ENCODE results near the gene ACACB.
"Not testable (repeated sequence)": the region's sequence is repeated elsewhere in the genome, so short reads cannot be mapped to it uniquely, and the experiment has no call there.

Gene ACACB

GRCh38 chr12:109172787-109173186 is 56.4 kb downstream of the ACACB start:
- not testable (repeated sequence) for DNase-seq (ENCODE audit: low read depth in 2 of 3, low spot score in 2 of 3)

DNA sequence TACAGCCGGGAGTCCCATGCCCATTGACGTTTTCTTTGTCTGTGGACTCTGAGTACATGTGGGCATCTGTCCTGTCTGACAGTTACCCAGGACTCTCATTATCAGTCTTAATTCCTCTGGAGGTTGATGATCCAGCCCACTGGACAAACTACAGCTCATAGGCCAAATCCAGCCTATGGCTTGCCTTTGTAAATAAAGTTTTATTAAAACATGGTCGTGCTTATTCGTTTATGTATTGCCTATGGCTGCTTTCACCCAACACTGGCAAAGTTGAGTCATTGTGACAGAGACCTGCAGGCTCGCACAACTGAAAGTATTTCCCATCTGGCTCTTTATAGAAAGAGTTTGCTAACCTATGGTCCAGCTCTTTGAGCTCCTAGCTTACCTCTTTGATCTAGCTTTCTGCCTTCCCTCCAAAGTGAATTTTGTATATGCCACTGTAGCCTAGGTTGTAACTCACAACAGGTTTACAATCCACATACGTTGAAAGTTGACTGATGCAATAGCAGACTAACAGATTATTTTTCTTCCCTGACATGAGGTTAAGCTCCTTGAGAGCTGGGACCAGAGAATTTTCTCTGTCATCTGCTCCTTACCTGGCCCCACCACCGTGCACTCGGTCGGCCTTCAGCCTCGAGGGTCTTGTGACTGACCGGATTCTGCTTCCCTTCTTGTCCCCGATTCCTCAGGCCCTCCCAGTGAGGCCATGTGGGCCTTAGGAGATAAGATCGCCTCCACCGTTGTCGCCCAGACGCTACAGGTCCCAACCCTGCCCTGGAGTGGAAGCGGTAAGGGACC is 57.3 kb downstream of the ACACB start:
- no peak for DNase-seq (ENCODE audit: low read depth in 2 of 3, low spot score in 2 of 3)

GRCh38 chr12:109174468-109174867 is 58.1 kb downstream of the ACACB start:
- no peak for DNase-seq (ENCODE audit: low read depth in 2 of 3, low spot score in 2 of 3)

DNA sequence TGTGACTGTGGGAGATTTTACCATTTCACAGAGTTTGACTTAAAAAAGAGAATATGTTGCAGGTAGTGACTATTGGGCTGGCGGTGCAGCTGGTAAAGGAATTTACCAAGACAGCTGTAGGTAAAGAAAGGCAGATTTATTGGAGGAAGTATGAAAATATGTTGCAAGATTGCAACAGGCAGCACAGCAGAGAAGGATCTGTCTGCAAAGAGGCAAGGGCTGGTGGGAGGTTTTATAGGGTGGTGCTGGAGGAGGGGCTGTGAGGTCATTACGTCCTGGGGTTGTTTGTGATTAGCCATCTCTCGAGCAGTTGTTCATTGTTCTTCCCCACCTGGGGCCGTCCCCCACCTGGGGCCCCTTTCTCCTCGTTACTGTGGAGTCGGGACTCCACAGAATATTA is 62.1 kb downstream of the ACACB start:
- no peak for DNase-seq (ENCODE audit: low read depth in 2 of 3, low spot score in 2 of 3)

- no peak for DNase-seq (ENCODE audit: low read depth in 2 of 3, low spot score in 2 of 3)
Measured at GRCh38 chr12:109179927-109180326, 63.5 kb downstream of the ACACB start.

DNA sequence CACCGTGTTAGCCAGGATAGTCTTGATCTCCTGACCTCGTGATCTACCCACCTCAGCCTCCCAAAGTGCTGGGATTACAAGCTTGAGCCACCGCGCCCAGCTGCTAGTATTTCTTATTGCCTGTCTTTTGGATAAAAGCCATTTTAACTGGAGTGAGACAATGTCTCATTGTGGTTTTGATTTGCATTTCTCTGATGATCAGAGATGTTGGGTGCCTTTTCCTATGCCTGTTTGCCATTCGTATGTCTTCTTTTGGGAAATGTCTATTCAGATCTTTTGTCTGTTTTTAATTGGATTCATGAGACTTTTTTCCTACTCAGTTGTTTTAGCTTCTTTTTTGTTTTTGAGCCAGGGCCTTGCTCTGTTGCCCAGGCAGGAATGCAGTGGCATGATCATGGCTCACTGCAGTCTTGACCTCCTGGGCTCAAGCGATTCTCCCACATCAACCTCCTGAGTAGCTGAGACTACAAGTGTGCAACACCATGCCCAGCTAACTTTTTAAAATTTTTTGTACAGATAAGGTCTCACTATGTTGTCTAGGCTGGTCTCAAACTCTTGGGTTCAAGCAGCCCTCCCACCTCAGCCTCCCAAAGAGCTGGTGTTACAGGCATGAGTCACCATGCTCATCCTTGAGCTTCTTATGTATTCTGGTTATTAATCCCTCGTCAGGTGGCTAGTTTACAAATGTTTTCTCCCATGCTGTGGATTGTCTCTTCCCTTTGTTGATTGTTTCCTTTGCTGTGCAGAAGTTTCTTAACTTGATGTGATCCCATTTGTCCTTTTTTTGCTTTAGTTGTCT is 65.9 kb downstream of the ACACB start:
- DNase-seq (ENCODE audit: low read depth in 2 of 3, low spot score in 2 of 3): no peak

GRCh38 chr12:109185441-109185840 is 69.1 kb downstream of the ACACB start:
- DNase-seq (ENCODE audit: low read depth in 2 of 3, low spot score in 2 of 3): no peak

DNA sequence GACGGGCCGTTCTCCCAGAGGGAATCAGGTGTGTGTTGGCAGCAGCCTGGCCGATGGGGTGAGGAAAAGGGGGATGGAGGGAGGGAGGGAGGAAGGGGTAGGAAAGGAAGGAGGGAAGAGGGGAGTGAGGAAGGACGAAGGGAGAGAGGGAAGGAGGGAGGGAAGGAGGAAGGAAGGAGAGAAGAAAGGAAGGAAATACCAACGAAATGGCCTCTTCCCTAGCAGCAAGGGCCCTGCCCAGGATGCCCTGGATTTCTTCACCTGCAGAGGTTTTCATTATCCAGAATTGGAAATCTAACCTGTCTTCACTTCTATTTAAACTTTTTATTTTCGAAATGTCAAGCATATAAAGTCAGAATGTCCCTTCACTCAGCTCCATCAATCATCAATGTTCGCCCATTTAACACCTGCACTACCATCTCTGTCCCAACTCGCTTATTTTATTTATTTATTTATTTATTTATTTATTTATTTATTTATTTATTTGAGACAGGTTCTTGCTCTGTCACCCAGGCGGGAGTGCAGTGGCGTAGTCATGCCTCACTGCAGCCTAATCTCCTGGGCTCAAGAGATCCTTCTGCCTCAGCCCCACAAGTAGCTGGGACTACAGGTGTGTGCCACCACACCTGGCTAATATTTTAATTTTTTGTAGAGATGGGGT is 70.7 kb downstream of the ACACB start:
- no peak for DNase-seq (ENCODE audit: low read depth in 2 of 3, low spot score in 2 of 3)

GRCh38 chr12:109188108-109188712 is 71.8 kb downstream of the ACACB start:
- no peak for DNase-seq (ENCODE audit: low read depth in 2 of 3, low spot score in 2 of 3)

- no peak for DNase-seq (ENCODE audit: low read depth in 2 of 3, low spot score in 2 of 3)
Measured at GRCh38 chr12:109189291-109189690, 72.9 kb downstream of the ACACB start.

- DNase-seq (ENCODE audit: low read depth in 2 of 3, low spot score in 2 of 3): no peak
Measured at GRCh38 chr12:109191621-109192250, 75.3 kb downstream of the ACACB start.

DNA sequence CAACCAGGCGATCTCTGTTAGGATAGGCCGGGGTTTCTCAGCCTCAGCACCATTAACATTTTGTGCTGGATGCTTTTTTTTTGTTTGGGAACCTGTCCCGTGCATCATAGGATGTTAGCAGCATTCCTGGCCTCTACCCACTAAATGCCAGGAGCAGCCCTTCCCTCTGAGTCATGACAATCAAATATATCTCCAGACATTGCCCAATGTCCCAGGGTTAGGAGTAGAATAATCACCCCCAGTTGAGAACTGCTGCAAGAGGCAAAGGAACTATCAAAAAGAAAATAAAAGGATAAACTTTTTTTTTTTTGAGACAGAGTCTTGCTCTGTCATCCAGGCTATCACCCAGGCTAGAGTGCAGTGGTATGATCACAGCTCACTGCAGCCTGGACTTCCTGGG is 76.0 kb downstream of the ACACB start:
- no peak for DNase-seq (ENCODE audit: low read depth in 2 of 3, low spot score in 2 of 3)

DNA sequence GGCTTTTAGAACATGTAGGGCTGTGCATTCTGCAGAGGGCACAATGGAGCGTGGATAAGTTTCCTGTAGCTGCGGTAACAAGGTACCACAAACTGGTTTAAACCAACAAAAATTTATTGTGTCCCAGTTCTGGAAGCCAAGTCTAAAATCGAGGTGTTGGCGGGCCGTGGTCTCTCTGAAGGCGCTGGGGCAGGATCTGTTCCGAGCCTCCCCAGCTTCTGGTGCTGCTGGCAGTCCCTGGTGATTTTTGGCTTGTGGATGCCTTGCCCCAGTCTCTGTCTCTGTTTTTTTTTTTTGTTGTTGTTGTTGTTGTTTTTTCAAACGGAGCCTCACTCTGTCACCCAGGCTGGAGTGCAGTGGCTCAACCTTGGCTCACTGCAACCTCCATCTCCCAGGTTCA is 77.5 kb downstream of the ACACB start:
- DNase-seq (ENCODE audit: low read depth in 2 of 3, low spot score in 2 of 3): no peak

- DNase-seq (ENCODE audit: low read depth in 2 of 3, low spot score in 2 of 3): no peak
Measured at GRCh38 chr12:109196332-109196731, 79.9 kb downstream of the ACACB start.

GRCh38 chr12:109197327-109197726 is 80.9 kb downstream of the ACACB start:
- DNase-seq (ENCODE audit: low read depth in 2 of 3, low spot score in 2 of 3): no peak

DNA sequence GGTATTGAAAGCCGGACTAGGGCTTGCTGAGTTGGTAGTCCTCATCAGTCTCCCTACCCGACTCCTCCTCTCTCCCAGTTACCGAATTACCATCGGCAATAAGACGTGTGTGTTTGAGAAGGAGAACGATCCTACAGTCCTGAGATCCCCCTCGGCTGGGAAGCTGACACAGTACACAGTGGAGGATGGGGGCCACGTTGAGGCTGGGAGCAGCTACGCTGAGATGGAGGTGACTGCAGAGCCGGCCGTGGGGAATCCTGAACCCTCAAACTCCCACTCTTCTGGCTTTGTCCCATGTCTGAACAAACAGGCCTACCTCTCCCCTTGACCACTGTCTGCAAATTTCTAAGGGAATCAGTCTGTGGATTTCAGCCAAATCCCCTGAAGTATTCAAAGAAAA is 82.9 kb downstream of the ACACB start:
- DNase-seq (ENCODE audit: low read depth in 2 of 3, low spot score in 2 of 3): no peak

DNA sequence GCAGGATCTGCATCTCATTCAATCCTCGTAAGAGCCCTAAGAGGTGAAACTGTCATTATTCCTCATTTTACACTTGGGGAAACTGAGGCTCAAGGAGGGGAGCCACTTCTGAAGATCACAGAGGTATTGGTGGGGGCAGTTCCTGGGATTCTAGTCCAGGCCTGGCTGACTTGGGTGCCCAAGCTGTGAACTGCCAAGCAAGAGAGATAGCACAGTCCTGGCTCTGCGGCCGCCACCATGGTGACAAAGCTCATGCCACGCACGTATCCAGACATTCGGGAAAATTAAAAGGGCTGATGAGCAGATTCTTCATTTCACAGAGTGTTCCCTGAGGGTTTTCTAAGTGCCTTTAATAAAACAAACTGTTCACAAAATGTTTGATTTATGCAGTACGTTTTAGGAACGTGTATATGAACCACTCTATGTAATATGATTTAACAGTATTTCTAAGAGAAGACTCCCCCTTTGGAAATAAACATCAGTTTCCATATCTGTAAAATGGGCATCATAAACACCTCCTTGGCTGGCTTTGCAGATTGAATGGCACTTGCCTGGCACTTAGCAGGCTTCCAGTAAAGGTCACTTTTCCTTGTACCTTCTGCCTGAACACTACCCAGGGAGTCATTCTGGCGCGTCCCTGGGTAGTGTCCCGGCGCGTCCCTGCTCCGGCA is 84.6 kb downstream of the ACACB start:
- no peak for DNase-seq (ENCODE audit: low read depth in 2 of 3, low spot score in 2 of 3)

DNA sequence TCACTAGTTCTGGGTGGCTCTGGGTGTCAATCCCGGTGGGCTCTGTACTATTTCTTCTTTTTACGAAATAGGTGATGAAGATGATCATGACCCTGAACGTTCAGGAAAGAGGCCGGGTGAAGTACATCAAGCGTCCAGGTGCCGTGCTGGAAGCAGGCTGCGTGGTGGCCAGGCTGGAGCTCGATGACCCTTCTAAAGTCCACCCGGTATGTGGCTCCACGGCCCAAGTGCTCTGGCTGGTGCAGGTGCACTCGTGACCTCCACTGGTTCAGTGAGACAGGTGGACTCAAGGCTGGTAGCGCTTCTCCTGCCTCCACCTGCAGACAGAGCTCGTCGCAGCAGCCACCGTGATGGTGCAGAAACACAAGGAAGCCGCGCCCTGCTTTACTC is 85.1 kb downstream of the ACACB start:
- DNase-seq (ENCODE audit: low read depth in 2 of 3, low spot score in 2 of 3): no peak

DNA sequence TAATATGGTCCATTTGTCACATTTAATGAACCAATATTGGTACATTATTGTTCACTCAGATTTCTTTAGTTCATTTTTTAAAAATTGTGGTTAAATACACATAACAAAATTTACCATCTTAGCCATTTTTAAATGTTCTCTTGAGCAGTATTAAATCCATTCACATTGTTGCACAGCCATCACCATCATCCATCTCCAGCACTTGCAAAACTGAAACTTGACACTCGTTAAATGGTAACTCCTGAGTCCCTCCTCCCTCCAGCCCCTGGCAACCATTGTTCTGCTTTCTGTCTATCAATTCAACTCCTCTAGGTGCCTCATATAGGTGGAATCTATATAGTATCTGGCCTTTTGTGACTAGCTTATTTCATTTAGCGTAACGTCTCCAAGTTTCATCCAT is 86.4 kb downstream of the ACACB start:
- no peak for DNase-seq (ENCODE audit: low read depth in 2 of 3, low spot score in 2 of 3)

DNA sequence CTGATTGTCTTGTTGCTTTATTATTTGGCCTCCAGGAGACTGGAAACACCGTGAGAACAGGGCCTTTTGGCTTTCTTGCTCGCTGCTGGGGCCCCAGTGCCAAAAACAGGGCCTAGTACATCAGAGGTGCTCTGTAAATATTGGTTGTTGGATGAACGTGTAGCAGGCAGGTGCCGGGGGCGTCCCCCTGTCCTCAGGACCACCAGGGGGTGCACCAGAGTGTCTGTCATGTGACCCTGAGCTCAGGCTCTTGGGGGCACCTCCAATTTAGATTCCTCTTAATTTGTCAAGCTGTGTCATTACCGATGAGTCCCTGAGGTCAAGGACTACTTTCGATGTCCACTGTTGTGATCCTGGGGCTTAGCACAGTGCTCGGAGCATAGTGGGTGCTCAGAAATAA is 87.1 kb downstream of the ACACB start:
- no peak for DNase-seq (ENCODE audit: low read depth in 2 of 3, low spot score in 2 of 3)

- DNase-seq (ENCODE audit: low read depth in 2 of 3, low spot score in 2 of 3): no peak
Measured at GRCh38 chr12:109209082-109209481, 92.7 kb downstream of the ACACB start.
